ENCODE measurements around the gene CRIM1.

DNA sequence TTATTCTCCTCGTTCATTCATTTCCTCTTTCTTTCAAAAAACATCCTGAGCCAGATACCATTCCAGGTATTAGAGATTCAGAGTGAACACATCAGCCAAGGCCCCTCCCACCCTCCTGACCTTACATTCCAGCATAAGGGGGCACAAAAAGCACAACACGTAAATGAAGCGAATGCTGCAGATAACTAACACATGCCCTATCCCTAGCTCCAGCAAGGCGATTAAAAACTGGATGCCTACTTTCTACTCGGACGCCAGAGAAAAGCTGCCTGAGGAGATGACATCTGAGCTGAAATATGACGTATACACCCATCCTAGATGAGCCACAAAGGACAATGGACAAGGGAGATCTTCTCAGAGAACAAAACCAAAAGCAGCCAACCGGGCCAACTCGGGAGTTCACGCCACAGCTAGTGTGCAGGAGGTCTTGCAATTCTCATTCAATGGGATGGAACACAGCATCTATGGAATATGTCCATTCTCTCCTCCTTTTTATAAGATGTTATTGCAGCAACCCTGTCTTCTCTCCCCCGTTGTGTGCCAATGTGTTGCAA is 208.9 kb downstream of the CRIM1 start:
- TF ChIP-seq CTCF (IDR thresholded peaks at IDR 0.05) (no peak), POLR2AphosphoS5 (IDR thresholded peaks at IDR 0.05) (no peak), POLR2A (IDR thresholded peaks at IDR 0.05; ENCODE audit: low read depth) (no peak), EP300 (IDR thresholded peaks at IDR 0.05) (no peak)
